Right lung (tissue), 5 donors: ENCODE data around the gene ALLC. TPM values are rescaled to one million over a fixed set of nuclear protein-coding genes. Genes with fewer than 3 reads are reported as not detected.
"Not testable (repeated sequence)": the region's sequence is repeated elsewhere in the genome, so short reads cannot be mapped to it uniquely, and the experiment has no call there.

Source experiments
- DNase-seq, 2 donors: peaks; one replicate each; pipeline ENCODE4 v3.0.0-alpha.2; 2013
- polyA plus RNA-seq, 5 donors: library from polyadenylated mRNA; unstranded; fragments of 120-200 nt; gene quantifications; one replicate each; pipeline versions ENCODE4 v1.2.1 to v1.2.3, GENCODE V29; 2013; ENCODE audit warnings: inconsistent platforms in 1 of 5, low replicate concordance in 1 of 5; ENCODE audit not compliant: insufficient read length in 5 of 5, insufficient read depth in 1 of 5

The ALLC gene
- polyA plus RNA-seq, 5 donors = not detected

DNA sequence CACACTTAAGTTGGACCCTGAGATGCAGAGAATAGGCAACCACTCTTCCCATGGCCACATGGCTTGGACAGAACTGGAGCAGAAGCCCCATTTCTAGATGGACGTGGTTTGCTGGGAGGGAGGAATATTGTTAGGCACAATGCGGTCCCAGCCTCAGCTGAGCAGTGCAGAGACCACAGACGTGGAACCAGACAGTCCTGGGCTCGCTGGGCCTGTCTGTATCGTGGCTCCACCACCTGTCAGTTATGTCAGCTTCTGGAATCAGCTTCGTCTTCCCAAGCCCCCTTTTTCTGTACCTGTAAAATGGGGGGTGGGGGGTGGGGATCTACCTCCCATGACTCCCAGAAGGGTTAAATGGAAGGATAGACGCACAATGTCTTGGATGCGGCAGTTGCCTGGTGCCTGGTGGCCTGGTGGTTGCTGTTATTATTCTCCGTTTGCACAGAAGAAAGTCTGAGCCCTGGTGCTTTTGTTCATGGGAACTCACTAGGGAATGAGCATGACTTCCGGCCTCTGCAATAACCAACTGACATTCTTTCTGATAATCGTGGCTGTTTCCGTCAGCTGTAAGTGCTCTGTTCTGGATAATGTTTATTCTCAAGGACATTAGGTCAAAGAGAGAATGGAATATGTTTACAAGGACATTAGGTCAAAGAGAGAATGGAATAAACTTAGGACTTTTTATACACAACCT is 31.7 kb upstream of the ALLC start:
- peak; percentile 39 to 47 for DNase-seq

DNA sequence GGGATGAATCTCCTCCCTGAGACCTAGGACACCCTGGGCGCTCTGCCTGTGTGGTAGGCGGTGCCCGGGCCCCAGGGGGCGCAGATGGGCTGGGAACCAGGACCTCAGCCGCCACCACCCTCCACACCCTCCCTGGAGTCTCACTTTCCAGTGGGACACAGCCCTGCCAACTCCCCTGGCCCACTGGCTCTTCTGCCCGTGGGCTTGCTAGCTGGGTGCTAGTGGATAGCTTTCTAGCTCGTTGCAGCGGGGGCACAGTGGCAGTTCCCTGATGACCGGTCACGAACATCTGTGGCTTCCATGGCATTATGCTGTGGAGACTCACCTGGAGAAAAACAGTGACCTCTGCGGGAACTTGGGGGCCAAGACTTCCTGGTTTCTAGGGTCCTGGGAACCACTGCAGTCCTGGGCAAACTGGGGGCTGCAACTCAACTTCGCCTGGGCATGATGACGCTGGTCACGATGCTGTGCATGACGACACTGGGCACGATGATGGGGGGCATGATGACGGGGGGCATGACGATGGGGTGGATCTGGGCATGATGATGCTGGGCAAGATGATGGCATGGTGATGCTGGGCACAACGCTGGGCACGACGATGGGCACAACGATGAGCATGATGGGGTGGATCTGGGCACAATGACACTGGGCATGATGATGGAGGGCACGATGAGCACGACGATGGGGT is 31.0 kb upstream of the ALLC start:
- DNase-seq = no peak

DNA sequence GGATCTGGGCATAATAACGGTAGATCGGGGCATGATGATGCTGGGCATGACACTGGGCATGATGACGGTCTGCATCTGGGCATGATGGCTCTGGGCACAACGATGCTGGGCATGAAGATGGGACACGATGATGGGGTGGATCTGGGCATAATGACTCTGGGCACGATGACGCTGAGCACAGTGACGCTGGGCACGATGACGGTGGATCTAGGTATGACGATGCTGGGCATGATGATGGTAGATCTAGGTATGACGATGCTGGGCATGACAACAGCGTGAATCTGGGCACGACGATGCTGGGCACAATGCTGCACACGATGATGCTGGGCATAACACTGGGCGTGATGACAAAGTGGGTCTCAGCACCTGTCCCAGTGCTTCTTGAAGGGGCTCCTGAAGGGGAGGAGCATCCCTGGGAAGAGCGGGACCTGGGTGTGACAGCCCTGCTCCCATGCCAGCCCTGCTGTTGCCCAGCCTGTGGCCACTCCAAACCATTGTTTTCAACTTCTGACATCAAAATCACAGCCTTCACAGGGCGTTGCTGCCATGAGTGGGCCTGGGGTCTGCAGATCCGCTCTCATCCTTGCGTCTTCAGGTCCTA is 30.4 kb upstream of the ALLC start:
- DNase-seq = no peak

- DNase-seq = no peak
These were observed 29.7 kb upstream of the ALLC start for GRCh38 chr2:3628241-3628679.

GRCh38 chr2:3628800-3629199 is 29.2 kb upstream of the ALLC start:
- no peak for DNase-seq

- no peak for DNase-seq
These were observed 27.4 kb upstream of the ALLC start for GRCh38 chr2:3630631-3631030.

GRCh38 chr2:3631161-3631850 is 26.7 kb upstream of the ALLC start:
- no peak for DNase-seq

DNA sequence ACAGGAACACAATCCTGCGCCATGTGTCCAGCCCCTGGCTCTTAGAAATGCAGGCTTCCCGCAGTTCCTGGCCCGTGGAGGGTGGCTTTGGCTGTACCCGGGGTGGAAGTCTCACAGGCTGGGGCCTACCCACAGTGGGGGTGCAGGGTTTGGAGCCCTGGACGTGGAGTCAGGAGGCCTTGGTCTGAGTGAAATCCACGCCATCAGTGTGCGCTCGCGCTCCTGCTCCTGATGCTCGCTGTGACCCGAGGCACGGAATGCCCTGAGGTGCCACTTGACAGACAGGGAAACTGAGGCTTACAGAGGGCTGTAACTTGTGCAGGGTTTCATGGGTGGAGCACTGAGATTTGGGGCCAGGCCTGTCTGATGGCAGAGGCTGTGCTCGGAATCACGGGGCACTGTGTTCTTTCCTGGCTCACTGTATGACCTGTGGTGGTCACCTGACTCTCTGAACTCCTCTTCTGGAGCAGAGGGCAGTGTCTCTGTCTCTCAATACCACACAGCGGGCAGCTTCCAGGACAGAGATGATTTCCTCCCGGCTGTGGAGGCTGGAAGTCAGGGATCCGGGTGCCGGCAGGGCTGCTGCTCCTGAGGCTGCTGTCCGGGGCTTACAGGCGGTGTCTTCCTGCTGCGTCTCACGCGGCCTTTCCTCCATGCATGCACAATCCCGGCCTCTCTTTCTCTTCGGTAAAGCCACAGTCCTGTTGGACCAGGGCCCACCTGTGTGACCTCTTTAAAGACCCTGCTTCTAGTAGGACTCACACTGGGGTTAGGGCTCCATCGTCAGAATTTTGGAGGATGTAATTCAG is 25.9 kb upstream of the ALLC start:
- no peak for DNase-seq

GRCh38 chr2:3633089-3633981 is 24.7 kb upstream of the ALLC start:
- DNase-seq = no peak

DNA sequence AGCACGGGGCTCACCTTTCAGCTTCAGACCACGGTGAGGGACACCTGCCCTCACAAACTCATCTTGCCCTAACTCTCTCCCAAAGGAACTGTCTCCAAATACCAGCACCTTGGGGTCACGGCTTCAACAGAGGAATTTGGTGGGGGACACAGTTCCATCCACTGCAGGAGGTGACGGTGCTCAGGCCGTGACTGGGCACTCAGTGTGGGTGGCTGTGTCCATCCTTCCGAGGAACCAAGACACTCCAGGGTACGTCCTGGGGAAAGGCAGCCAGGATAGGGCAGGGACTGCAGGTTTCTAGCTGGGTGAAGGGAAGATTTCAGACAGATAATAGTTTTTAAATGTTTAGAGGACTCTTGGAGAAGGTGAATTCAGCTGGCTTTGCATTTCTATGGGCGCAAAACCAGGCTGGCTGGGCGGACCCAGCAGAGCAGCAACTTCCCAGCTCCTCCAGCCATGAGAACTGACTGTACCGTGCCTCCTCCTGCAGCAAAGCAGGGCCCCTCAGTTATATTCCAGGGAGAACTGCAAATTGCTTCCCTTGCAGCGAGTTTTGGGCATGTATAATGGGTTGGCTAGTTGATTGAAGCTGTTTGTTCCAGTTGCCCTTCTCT is 23.9 kb upstream of the ALLC start:
- DNase-seq = no peak

- no peak for DNase-seq
These were observed 23.3 kb upstream of the ALLC start for GRCh38 chr2:3634596-3635121.

GRCh38 chr2:3635171-3635974 is 22.6 kb upstream of the ALLC start:
- no peak for DNase-seq

DNA sequence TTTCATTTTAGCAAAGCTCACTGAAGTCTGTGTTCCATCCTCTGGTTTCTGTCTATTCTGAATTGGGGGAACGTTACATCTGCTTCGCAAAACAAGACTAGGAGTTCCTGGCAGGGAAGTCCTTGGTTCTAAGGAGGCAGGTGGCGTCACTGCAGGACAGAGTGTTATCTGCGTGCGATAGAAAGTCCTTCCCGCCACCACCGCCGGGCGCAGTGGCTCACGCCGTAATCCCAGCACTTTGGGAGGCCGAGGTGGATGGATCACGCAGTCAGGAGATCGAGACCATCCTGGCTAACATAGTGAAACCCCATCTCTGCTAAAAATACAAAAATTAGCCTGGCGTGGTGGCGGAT is 22.0 kb upstream of the ALLC start:
- not testable (repeated sequence) for DNase-seq

DNA sequence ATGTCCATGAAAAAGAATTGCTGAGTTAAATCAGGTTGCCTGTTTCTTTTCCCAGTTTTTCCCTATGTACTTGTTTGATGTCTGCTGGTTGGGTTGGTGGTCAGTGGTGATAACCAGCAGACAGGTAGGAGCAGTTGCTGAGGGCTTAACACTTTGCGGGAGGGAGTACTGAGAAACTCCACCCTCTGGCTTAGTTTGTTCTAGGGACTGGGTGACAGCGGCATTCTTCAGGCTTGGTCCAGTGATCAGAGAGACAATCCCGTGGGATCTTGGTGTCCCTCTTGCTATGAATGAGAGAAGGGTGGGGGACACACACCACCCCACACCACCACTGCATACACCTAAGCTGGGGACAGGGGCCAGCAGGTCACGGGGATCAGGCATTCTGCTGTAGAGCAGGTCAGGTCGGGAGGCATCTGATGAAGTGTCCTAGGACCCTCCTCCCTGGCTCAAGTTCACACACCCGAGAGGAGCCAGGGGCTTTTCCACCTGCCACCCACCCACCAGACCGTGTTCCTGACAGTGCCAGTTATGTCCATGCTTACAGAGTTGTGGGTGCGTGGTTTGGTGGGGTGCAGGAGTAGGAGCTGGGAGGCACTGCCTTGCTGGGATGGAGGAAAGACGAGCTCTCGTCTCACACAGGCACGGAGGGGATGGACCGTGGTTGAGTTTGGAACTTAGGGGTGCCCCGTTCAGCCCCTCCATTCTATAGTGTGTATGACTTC is 21.3 kb upstream of the ALLC start:
- DNase-seq = no peak

DNA sequence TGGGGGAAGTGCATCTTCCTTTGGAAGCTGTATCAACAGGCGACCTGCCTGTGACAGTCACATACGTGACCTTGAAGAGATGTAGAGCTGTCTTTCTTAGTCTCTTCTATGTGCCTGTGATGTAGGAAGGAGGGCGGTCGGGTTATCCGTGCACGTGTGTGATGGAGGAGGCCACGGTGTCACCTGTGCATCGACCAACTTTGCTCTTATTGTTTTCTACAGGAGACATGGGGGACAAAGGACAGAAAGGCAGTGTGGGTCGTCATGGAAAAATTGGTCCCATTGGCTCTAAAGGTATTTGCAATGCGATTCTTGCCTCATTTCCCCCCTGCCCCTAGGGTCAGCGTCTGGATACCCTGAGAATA is 20.7 kb upstream of the ALLC start:
- no peak for DNase-seq

GRCh38 chr2:3637692-3638455 is 20.1 kb upstream of the ALLC start:
- DNase-seq = no peak

GRCh38 chr2:3638456-3638810 is 19.6 kb upstream of the ALLC start:
- DNase-seq = no peak
